ENCODE data around the gene SF3B3. TPM values are rescaled to one million over a fixed set of nuclear protein-coding genes. Genes with fewer than 3 reads are reported as not detected.

The SF3B3 gene
- total RNA-seq, 1 donor from 2014 or later = 65.9 TPM

DNA sequence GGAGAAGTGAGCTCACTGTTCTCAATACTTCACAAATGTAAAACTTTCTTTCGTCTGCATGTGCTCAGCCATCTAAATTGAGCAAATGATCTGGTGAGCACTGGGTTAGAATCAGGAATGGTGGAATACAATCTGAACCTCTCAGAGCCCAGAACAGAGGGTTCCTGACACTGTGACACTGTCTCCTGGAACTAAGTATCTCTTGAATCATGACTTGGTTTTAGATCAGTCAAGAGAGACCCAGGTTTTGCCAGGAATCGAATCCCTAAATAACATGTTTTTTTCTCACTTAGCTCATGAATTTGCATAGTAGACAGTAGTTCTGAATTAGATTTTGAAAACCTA lies 49.3 kb downstream of the SF3B3 start:
- TF ChIP-seq, protein P1, sequence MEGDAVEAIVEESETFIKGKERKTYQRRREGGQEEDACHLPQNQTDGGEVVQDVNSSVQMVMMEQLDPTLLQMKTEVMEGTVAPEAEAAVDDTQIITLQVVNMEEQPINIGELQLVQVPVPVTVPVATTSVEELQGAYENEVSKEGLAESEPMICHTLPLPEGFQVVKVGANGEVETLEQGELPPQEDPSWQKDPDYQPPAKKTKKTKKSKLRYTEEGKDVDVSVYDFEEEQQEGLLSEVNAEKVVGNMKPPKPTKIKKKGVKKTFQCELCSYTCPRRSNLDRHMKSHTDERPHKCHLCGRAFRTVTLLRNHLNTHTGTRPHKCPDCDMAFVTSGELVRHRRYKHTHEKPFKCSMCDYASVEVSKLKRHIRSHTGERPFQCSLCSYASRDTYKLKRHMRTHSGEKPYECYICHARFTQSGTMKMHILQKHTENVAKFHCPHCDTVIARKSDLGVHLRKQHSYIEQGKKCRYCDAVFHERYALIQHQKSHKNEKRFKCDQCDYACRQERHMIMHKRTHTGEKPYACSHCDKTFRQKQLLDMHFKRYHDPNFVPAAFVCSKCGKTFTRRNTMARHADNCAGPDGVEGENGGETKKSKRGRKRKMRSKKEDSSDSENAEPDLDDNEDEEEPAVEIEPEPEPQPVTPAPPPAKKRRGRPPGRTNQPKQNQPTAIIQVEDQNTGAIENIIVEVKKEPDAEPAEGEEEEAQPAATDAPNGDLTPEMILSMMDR (conservative IDR thresholded peaks at IDR 0.05; ENCODE audit: low read depth, low read length) = no peak
- H3K4me3 ChIP-seq (ENCODE audit: low read depth, low read length) = no peak overlapping the region
- DNase-seq (ENCODE audit: low read depth) = no peak

DNA sequence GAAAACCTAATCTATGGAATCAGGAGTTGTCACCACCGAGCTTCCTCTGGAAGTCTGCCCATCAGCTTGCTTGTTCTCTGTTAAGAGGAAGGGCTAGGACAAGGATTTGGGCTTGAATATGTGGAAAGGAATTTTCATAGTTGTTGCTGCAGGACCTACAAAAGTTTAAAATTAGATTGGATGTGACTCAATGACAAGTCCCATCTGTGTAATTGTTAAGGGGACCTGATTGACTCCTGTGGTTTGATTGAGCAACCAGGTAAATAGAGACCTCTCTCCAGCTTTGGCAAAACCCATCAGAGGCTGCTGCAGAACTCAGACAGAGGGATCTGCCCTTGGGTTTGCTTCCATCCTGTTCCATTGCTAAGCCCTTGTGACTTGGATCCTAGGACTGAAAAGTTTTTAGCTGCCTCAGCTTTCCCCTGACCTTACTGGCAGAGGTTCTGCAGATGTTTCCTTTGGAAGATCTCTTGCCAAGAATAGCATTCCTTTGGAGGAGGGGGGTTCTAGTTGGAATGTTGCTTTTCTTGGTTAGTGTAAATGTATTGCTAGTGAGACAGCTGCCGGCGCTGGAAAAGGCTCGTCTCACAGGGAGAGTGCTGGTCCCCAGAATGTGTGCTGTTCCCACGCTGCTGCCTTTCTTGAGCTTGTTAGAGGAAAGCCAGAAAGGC lies 50.0 kb downstream of the SF3B3 start:
- TF ChIP-seq, protein P1 (conservative IDR thresholded peaks at IDR 0.05; ENCODE audit: low read depth, low read length) = no peak
- peak; percentile 13 for DNase-seq (ENCODE audit: low read depth)
- H3K4me3 ChIP-seq (ENCODE audit: low read depth, low read length) = no peak overlapping the region

DNA sequence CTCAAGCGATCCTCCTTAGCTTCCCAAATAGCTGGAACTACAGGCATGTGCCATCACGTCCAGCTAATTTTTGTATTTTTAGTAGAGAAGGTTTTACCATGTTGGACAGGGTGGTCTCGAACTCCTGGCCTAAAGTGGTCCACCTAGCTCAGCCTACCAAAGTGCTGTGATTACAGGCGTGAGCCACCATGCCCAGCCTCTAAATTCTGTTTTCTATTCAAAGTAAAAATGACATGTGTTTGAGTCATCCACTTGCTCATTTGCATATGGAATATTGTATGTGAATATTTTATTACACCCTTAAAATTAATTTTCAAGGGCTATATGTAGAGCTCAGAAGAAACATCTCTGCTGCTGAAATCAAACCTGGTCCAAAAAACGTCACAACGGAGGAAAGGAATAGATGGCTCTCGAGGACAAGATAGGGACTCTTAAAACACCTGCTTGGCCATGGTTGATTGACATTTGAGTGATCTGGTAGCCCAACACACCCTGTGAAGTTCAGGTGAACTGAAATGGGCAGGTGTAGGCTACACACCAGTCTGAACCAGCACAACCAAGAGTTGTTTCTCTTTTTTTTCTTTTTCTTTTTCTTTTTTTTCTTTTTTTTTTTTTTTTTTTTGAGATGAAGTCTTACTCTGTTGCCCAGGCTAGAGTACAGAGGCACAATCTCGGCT lies 51.1 kb downstream of the SF3B3 start:
- DNase-seq (ENCODE audit: low read depth) = no peak
- no peak overlapping the region for H3K4me3 ChIP-seq (ENCODE audit: low read depth, low read length)
- TF ChIP-seq, protein P1 (conservative IDR thresholded peaks at IDR 0.05; ENCODE audit: low read depth, low read length) = no peak

DNA sequence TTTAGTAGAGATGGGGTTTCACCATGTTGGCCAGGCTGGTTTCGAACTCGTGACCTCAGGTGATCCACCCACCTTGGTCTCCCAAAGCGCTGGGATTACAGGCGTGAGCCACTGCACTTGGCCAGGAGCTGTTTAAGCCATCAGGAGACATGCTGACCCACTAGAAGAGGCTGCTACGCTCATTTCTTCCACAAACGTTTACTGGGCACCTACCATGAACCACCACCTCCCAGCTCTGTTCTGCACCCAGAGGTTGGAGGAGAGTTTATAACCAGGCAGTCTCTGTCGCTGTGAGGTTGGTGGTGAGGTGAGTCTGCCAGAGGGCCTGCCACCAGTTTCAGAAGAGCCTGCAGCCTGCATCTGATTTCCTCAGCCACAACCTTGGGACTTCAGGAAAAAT lies 51.8 kb downstream of the SF3B3 start:
- TF ChIP-seq, protein P1 (conservative IDR thresholded peaks at IDR 0.05; ENCODE audit: low read depth, low read length) = no peak
- no peak overlapping the region for H3K4me3 ChIP-seq (ENCODE audit: low read depth, low read length)
- no peak for DNase-seq (ENCODE audit: low read depth)

DNA sequence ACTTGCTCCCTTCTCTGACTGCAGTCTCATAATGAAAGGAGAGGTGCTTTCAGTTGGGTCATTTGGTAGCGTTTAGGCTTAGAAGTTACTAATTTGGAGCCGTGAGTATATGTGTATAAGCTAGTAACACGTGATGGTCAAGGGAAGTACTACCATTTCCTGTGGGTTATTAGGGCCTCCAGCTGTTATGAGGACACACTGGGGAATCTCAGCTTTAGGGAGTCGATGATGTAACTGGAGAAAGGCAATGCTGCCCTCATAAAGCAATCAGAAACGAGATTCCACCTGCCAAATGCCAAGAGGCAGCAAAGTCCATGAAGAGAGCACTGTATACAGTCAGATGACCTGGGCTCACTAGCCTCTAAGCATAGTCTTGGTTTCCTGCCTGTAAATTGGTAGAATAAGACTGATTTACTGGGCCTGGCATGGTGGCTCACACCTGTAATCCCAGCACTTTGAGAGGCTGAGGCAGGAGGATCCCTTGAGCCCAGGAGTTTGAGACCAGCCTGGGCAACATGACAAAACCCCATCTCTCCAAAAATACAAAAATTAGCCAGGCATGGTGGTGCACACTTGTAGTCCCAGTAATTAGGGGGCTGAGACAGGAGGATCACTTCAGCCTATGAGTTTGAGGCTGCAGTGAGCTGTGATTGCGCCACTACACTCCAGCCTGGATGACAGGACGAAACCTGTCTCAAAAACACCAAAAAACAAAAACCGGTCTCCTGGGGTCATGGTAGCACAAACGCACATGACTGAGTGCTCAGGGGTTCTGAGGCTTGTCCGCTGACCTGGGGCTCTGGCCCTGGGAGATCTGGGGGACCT lies 53.0 kb downstream of the SF3B3 start:
- TF ChIP-seq, protein P1 (conservative IDR thresholded peaks at IDR 0.05; ENCODE audit: low read depth, low read length) = no peak
- H3K4me3 ChIP-seq (ENCODE audit: low read depth, low read length) = no peak overlapping the region
- peak; percentile 25 for DNase-seq (ENCODE audit: low read depth)

DNA sequence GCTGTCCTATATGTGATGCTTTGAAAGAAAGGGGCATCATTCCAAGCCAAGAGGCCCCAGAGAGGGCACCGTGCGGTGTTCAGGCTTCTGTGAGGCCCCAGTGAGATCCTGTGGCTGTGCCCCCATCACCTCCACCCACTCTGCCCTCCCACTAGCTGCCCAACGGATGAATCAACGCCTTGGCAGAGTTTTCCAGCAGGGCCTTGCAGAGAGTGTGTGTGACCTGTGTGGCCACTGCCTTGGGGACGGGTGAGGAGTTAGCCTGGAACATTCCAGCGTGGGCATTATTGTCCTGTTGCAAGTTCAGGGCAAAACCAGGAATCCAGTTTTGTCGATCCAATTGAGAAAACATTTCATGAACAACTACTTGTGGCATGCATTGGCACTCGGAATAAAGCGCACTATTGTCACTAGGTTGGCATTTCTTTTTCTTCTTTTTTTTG lies 53.7 kb downstream of the SF3B3 start:
- no peak overlapping the region for H3K4me3 ChIP-seq (ENCODE audit: low read depth, low read length)
- peak; percentile 65 for DNase-seq (ENCODE audit: low read depth)
- TF ChIP-seq, protein P1 (conservative IDR thresholded peaks at IDR 0.05; ENCODE audit: low read depth, low read length) = no peak

All from epithelial cell of proximal tubule (primary cell).